Measurements from ENCODE around the gene AMER2. TPM values are rescaled to one million over a fixed set of nuclear protein-coding genes. Genes with fewer than 3 reads are reported as not detected.

The AMER2 gene
- total RNA-seq, 1 donor, result not detected

DNA sequence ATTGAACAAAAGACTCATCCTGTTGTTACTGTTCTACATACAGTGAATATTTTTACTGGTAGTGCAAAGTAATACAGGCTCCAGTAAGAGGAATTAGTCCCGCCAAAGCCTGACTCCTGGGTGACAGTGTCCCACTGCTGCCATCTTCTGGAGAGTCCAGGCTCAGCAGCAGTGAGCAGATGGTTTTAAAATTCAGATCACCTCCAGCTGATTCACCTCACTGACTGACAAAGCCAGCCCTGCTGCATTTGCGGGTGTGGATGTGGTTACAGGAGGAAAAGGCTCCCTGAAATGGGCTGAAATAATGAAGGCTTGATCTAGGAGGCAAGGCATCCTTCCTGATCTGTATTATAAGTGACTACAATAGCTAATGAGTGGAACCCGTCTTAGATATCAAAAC lies 57.9 kb downstream of the AMER2 start:
- DNase-seq (ENCODE audit: low read depth), result peak; percentile 72
- no peak overlapping the region for H3K4me3 ChIP-seq (ENCODE audit: low read depth, low read length)
- TF ChIP-seq, protein P1, sequence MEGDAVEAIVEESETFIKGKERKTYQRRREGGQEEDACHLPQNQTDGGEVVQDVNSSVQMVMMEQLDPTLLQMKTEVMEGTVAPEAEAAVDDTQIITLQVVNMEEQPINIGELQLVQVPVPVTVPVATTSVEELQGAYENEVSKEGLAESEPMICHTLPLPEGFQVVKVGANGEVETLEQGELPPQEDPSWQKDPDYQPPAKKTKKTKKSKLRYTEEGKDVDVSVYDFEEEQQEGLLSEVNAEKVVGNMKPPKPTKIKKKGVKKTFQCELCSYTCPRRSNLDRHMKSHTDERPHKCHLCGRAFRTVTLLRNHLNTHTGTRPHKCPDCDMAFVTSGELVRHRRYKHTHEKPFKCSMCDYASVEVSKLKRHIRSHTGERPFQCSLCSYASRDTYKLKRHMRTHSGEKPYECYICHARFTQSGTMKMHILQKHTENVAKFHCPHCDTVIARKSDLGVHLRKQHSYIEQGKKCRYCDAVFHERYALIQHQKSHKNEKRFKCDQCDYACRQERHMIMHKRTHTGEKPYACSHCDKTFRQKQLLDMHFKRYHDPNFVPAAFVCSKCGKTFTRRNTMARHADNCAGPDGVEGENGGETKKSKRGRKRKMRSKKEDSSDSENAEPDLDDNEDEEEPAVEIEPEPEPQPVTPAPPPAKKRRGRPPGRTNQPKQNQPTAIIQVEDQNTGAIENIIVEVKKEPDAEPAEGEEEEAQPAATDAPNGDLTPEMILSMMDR (IDR thresholded peaks at IDR 0.05; ENCODE audit: insufficient read depth, low read length), result peak; percentile 95

DNA sequence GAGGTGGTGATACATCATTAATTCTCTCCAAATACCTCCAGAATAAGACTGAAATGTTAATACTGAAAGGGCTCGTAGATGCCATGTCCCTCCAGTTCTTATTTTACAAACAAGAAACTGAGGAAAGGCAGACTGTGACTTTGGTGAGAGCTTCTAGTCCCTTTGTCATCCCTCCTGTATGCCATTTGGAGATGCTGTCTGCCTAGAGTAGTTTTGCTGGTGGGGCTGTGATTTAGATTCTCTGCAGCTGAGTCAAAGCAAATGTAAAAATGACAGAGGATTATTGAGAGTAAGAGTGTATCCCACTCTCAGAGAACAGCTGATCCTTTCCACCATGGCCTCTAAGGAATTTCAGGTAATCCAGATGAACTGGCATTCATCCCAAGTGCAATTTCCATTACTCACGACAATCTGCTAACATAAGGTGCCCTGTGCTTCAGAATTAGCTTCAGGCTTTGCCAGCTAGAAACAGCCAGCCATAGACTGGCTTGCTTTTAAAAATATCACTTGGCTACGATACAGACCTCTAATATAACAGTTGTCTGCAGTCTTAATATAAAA lies 59.3 kb downstream of the AMER2 start:
- TF ChIP-seq, protein P1 (IDR thresholded peaks at IDR 0.05; ENCODE audit: insufficient read depth, low read length), result no peak
- H3K4me3 ChIP-seq (ENCODE audit: low read depth, low read length), result no peak overlapping the region

More for the DNA sequence above, 59.3 kb downstream of the AMER2 start:
- DNase-seq (ENCODE audit: low read depth), result no peak

Small RNA genes within 50 kb of the gene (small RNA-seq; reads per million reads assigned to genes)
- not detected for gene AL359757.1
- not detected for gene AL359757.2

Other genes with a start within 250 kb of the AMER2 start
- gene PABPC3, start 76.2 kb downstream of the AMER2 start, total RNA-seq (ENCODE audit: low replicate concordance), result 0.08 and 0.09 TPM in 2 replicates
- gene MTMR6, start 115.2 kb upstream of the AMER2 start, total RNA-seq (ENCODE audit: low replicate concordance), result 12.2 and 29.9 TPM in 2 replicates
- 14.2 and 57.3 TPM in 2 replicates for gene NUP58, start 129.3 kb upstream of the AMER2 start, total RNA-seq (ENCODE audit: low replicate concordance)
- gene ATP8A2, start 199.7 kb upstream of the AMER2 start, total RNA-seq (ENCODE audit: low replicate concordance), result under 0.01 TPM in 1 of 2 replicates, not detected in the other

Measured in fibroblast of the aortic adventitia (primary cell).